Cardiac muscle cell (in vitro differentiated cells and primary cell): Measurements from ENCODE around the gene MOB3B. TPM values are rescaled to one million over a fixed set of nuclear protein-coding genes. Genes with fewer than 3 reads are reported as not detected.

ENCODE experiments used
- DNase-seq, 2 donors: peaks; one replicate each; pipeline versions ENCODE4 v3.0.0 to v3.0.0-alpha.2; 2010 to 2017; ENCODE audit warnings: low read depth in 1 of 2, low spot score in 1 of 2
- H3K27ac ChIP-seq: fragments of 200-600 bp; sonication (generic); 2 replicates; pipeline ENCODE4 v1.5.1; 2016
- H3K27me3 ChIP-seq: fragments of 200-600 bp; sonication (generic); 2 replicates; pipeline ENCODE4 v1.6.0; 2016; ENCODE audit warnings: control low read depth
- H3K36me3 ChIP-seq: fragments of 200-600 bp; sonication (generic); 2 replicates; pipeline ENCODE4 v1.5.1; 2016; ENCODE audit warnings: control low read depth
- H3K4me1 ChIP-seq: fragments of 200-600 bp; sonication (generic); 2 replicates; pipeline ENCODE4 v1.8.1; 2017; ENCODE audit warnings: low read depth, mild to moderate bottlenecking, mixed run types
- H3K4me3 ChIP-seq: fragments of 200-600 bp; sonication (generic); 2 replicates; pipeline ENCODE4 v1.5.1; 2016; ENCODE audit warnings: mild to moderate bottlenecking
- H3K9me3 ChIP-seq: fragments of 200-600 bp; sonication (generic); 2 replicates; pipeline ENCODE4 v1.5.1; 2017; ENCODE audit warnings: low read depth, mild to moderate bottlenecking, control low read depth
- CTCF ChIP-seq: IDR thresholded peaks from 2 replicates; pipeline ENCODE4 v1.5.1; 2012; ENCODE audit warnings: low read depth, mild to moderate bottlenecking, low read length
- polyA plus RNA-seq: library from polyadenylated mRNA; unstranded; fragments of >200 nt; fragmentation: Nextera tagmentation; extraction: Ambion mirVana; gene quantifications from 2 replicates; pipeline ENCODE4 v1.2.1, GENCODE V29; 2016
- total RNA-seq: library from RNA; depleted of rRNA; stranded (reverse); fragments of >200 nt; gene quantifications from 2 replicates; pipeline ENCODE4 v1.2.3, GENCODE V29; 2016

The MOB3B gene
- total and polyA plus RNA-seq, 2 experiments from 2014 or later, result 0.74 to 1.7 TPM

DNA sequence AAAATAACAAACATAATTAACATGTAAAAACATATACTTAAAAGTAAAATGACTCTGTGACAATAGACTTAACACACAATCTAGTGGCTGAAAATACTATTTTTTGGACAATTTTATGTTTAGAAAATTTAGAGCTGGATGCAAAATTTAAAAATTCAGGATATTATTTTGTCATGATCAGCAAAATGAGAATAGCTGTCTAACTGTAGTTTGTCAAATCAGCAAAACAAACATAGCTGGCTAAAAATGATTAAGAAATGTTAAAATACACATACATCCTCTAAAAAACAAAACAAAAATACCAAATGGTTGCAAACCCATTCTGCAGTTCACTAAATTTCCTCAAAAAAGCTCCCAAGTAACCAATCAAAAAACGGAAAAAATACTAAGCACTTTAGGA, 25.1 kb upstream of the MOB3B start:
- Histone ChIP-seq H3K36me3 (peaks cover 29% of the 10 kb centered on the region), H3K27ac (no peak overlapping the region), H3K9me3 (no peaks in the 10 kb centered on the region), H3K27me3 (no peaks in the 10 kb centered on the region), H3K4me1 (no peaks in the 10 kb centered on the region), H3K4me3 (no peak overlapping the region)
- TF ChIP-seq CTCF, result no peak
- DNase-seq, result no peak

- peak in 1 of 2 donors; percentile 72 for DNase-seq
- H3K4me3 ChIP-seq, result no peak overlapping the region
- no peak overlapping the region for H3K27ac ChIP-seq
- no peaks in the 10 kb centered on the region for H3K4me1 ChIP-seq
- TF ChIP-seq CTCF, result no peak
- H3K36me3 ChIP-seq, result peaks cover 13% of the 10 kb centered on the region
- no peaks in the 10 kb centered on the region for H3K27me3 ChIP-seq
- H3K9me3 ChIP-seq, result no peaks in the 10 kb centered on the region
These were observed 19.7 kb upstream of the MOB3B start for GRCh38 chr9:27549196-27549755.

DNA sequence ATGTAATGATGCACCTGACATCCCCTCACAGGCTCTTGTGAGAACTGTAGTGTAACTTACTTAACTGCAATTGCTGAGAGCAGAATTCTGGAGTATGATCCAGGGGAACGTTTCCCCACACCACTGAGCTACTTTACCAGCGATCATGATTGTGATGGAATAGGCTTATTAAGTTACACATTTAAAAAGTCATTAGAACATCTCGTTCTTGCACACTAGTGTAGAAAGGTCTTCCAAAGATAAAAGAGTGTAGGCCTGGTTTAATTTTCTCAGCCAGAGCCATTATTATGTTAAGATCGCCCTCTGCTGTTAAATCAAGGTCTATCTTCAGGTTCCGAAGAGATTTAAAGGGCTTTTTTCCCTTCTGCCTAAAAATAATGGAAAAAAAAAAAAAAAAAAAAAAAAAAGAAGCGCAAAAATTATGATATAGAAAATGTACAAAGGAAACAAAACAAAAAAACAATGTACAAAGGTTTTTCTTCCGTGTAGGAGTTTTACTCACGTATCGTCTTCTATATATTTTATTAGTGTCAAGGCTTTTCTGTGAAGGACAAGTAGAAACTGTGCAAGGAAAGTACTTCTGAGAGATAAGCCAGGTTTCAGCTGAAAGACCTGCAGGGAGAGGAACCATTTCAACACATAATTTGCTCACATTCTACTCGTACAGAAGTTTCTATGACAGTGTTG, 18.6 kb upstream of the MOB3B start:
- H3K27me3 ChIP-seq, result no peaks in the 10 kb centered on the region
- H3K4me3 ChIP-seq, result no peak overlapping the region
- peak; percentile 44 for TF ChIP-seq CTCF
- no peaks in the 10 kb centered on the region for H3K9me3 ChIP-seq
- peaks cover 13% of the 10 kb centered on the region for H3K36me3 ChIP-seq
- no peak overlapping the region for H3K27ac ChIP-seq
- no peaks in the 10 kb centered on the region for H3K4me1 ChIP-seq
- peak; percentile 63 to 64 for DNase-seq

GRCh38 chr9:27545471-27545870, 15.9 kb upstream of the MOB3B start:
- H3K27ac ChIP-seq, result no peak overlapping the region
- TF ChIP-seq CTCF, result no peak
- no peaks in the 10 kb centered on the region for H3K9me3 ChIP-seq
- H3K4me3 ChIP-seq, result no peak overlapping the region
- no peaks in the 10 kb centered on the region for H3K27me3 ChIP-seq
- H3K4me1 ChIP-seq, result no peaks in the 10 kb centered on the region
- no peak for DNase-seq
- peaks cover 13% of the 10 kb centered on the region for H3K36me3 ChIP-seq

GRCh38 chr9:27542508-27542907, 12.9 kb upstream of the MOB3B start:
- H3K27ac ChIP-seq, result no peak overlapping the region
- no peak for TF ChIP-seq CTCF
- H3K4me3 ChIP-seq, result no peak overlapping the region
- peaks cover 8% of the 10 kb centered on the region for H3K36me3 ChIP-seq
- H3K4me1 ChIP-seq, result no peaks in the 10 kb centered on the region
- no peak for DNase-seq
- no peaks in the 10 kb centered on the region for H3K27me3 ChIP-seq
- no peaks in the 10 kb centered on the region for H3K9me3 ChIP-seq
